GM21737 (cell line): ENCODE results near the gene BMPER.

Source experiments
- ATAC-seq: cut with Tn5 transposase; IDR thresholded peaks from one replicate; pipeline ENCODE4 v1.9.1; 2021; ENCODE audit warnings: mild to moderate bottlenecking, moderate library complexity; ENCODE audit not compliant: unreplicated experiment

BMPER gene

DNA sequence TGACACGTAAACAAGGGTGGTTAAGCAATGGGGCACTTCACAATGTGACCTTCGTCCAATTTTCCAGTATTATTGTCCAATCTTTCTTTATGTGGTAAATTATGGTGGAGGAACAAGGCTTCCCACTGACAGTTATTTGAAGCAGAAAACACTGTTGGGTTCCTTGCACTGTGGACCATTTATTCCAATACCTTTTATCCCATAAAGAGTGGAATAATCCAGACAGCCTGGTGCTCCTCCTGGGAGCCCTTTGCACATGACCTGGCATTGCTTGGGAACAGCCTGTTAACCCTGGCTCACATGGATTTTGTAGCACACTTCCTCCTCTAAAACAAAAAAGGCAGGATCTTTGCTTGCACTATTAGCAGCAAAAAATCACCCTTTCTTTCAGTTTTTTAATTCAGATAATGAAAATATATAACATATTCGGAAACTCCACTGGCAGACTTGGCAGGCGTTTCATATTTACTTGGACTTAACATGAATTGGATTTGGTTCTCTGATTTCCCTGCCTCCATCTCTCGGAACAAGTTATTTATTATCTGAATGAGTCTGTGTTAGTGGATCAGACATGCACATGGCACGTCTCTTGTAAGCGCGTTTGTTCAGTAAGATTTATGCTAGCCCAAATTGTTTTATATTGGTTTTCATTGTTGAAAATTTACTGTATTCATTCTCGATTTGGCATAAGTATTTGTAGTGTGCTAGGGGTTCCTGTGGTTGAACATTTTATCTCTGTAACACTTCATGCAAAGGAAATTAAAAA lies 59.3 kb downstream of the BMPER start:
- no peak for ATAC-seq

- no peak for ATAC-seq
These were observed 59.9 kb downstream of the BMPER start for GRCh38 chr7:33965183-33965744.

DNA sequence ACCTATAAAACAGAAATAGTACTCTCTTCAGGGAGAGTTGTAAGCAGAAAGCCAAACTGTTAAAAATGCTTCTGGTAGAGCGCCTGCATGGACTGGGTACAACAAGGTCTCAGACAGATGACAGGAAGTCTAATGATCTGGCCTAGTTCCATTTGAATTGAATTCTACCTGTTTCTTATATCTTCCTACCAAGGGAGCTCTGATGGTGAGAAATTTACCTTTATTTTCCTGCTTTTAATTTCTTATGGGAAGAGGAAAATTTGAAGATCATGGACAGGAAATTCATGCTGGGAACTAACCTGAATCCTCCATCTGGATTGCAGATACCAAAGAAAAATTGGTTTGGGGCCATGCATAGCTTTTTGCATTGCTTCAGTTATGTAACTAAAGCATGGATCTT lies 63.3 kb downstream of the BMPER start:
- ATAC-seq = no peak

DNA sequence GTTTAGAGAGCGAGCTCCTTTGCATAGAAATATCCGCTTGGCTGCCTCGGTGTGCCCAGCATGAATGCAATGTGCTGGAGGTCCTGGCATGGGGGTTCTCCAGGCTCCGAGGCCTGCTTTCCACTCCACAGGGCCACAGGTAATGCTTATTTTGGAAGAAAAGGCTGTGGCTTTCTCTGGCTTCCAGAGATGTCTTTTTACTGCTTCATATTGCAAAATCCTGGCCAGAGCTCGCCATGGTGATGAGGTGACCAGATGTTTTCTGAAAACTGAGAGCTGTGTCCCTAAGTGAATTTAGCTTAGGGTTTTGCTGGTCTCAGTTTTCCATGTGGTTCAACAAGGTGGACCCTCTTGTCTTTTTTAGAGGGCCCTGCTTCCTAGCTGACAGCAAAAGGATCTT lies 65.2 kb downstream of the BMPER start:
- ATAC-seq = no peak

DNA sequence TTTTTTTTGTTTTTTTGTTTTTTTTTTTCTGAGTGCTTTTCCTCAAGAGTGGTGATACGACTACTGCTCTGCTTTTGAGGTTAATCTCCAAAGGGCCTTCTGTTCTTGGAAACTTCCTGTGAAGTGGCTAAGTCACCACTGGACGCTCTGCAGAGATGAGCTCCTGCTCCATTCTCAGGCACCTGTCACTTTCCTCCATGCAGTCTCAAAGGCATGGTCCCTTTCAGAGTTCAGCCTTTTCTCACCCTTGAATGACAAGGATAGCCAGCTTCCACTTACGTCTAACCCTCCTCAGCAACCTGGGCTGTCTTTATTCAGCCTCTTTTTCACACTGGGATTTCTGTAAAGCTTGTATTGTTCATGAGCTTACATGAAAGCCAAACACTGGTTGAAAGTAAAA lies 65.8 kb downstream of the BMPER start:
- ATAC-seq = no peak

- no peak for ATAC-seq
These were observed 68.1 kb downstream of the BMPER start for GRCh38 chr7:33973231-33974015.

GRCh38 chr7:33979300-33979806 lies 74.0 kb downstream of the BMPER start:
- ATAC-seq = no peak

DNA sequence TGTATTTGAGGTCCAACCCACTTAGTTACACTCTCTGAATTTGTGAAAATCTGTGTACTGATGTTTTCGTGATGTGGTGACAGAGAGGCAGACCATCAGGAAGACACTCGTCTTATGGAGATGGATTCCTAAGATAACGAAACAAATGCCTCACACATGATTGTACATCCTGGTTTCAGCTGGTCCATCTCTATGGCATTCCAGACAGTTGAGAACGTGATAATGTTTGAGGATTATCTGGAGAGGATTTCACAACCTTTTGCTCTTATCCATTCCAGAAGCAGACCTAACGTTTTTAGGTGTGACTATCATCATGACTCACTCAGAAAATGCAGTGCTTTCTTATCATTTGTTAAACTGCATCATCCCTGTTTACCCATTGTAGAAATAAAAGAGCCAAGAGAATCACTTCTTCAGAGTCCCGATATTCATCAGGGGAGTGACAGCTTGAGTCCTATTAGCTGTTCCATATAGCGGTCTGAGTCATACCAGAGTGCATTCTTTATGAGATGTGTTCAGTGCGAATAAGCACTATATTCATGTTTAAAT lies 74.5 kb downstream of the BMPER start:
- no peak for ATAC-seq

DNA sequence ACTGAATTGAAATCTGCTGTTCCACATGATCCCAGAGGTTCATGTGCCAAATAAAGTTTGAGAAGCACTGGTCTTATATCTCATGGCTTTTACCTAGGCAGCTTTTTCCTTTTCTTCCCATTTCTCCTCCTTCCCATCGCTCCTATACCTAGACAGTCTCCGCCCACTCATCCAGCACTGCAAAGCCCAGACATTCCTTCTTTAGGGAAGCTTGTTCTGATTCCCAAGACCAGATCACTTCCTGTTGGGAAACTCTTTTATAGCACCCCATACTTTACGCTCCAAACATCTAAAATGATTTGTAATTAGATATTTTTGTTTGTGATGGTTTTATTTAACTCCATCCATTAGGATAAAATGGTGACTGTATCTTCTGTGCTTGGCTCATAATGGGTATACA lies 75.9 kb downstream of the BMPER start:
- ATAC-seq = no peak

DNA sequence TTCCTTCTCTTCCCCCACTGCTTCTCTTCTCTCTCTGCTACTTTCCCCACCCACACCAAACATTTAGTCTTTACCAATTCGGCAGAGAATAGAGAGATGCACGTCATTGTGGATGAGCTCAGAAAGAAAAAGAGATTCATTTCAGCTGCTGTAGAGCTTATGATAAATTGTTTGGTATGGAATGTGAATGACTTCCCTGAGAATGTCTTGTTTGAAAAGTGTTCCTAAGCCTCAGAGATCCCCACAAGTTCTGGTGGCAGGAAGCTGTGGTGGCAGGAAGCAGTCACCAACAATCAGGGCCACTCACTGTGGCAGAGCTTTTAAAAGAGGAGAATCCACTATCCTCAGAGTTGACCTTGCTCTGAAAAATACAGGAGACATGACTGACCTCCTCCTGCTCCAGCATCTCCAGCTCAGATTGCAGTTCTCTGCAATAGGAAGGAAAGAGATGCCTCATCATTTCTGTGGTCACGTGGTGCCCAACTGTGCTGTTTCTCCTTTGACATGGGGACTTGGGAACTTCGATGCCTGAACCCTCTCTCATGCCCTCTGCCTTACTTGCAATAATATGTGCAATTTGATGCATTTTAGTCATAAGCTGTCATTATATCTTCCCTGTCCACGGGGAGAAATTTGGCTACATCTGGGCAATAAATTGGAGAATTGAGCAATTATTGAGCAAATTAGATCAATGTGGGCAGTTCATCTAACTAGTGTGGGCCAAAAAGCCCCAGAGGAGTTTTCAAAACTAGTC lies 76.5 kb downstream of the BMPER start:
- ATAC-seq = no peak

GRCh38 chr7:33982425-33982786 lies 77.1 kb downstream of the BMPER start:
- no peak for ATAC-seq

GRCh38 chr7:33986451-33986850 lies 81.1 kb downstream of the BMPER start:
- no peak for ATAC-seq

- ATAC-seq = no peak
These were observed 81.9 kb downstream of the BMPER start for GRCh38 chr7:33986951-33987947.

DNA sequence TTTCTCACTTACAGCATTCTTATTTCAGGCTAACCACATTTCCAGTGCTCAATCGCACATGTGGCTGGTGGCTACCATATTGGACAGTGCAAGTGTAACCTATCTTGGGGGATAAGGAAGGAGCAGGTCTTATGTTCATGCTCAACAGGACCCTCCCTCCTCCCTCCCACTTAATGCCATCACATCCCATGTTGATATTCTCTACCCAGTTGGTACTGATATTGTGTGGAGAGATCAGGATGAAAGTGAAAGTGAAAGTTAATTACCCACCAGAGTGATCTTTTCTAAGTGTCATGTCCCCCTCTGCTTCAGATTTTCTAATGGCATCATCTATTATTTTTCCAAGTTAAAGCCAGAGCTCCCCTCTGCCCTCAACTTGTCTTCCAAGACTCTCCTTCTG lies 91.6 kb downstream of the BMPER start:
- ATAC-seq = no peak

DNA sequence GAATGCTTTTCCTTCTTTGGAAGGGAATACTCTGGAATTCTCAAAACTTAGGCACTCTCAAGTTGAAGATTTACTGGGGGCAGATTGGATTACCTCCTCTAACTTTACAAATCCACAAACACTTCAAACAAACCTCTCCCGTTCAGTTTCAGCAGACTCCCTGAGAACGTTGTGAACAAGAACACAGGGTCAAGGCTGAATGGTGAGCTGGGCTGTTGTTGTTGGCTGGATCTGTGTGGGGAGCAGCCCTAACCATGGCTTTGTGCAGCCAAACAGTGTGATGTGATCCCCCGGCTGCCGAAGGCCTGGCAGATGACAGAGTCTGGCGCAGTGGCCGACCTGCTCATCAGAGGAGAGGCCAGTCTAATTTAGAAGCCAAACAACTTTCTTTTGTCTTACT lies 93.1 kb downstream of the BMPER start:
- no peak for ATAC-seq

GRCh38 chr7:34011017-34011695 lies 105.8 kb downstream of the BMPER start:
- ATAC-seq = no peak

DNA sequence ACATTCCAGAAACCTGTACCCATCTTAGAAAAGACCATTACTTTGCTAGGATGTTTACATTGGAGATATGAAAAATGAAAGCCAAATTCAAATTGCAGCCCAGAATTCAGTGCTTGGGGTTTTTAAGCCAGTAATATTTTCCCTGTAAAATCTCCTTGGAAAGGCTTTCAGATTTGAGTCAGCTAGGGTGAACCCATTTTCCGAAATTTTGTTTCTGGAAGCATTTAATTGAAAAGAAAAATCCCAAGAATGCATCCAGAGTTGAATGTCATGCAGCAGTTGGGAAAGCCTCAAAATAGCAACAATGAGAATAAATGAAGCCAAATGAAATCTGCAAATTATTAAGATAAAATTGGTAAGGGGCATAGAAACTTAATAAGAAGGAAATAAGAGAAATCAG lies 106.4 kb downstream of the BMPER start:
- no peak for ATAC-seq

- no peak for ATAC-seq
These were observed 108.1 kb downstream of the BMPER start for GRCh38 chr7:34013421-34013820.

DNA sequence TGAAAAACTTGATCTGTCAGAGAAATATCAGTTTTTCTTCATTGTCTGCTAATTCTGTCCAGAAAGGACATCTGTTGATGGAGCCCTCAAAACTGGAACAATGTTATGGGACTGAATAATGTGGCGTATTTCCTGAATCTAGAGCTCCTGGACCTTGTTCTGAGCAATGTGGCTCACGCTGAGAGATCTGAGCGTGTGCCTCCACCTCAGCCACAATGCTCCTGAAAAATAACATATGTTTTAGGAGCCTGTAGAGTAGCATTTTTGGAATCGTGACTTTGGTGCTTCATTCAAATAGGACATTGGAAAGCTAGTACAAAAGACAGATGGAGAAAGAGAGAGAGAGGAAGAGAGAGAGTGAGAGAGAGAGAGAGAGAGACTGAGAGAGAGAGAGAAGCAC lies 110.3 kb downstream of the BMPER start:
- no peak for ATAC-seq
